Suprapubic skin (tissue), 4 donors: ENCODE data around the gene PKP3.

Experiments
- POLR2A ChIP-seq, 2 donors: fragments of 450-650 bp; IDR thresholded peaks; one replicate each; pipeline ENCODE4 v1.6.1; 2017; ENCODE audit warnings: antibody characterized with exemption in 2 of 2, mild to moderate bottlenecking in 2 of 2, moderate library complexity in 2 of 2
- POLR2AphosphoS5 ChIP-seq, 3 donors: sonication (generic); formaldehyde crosslinking; IDR thresholded peaks; one replicate each; pipeline ENCODE4 v1.6.1; 2017; ENCODE audit warnings: antibody characterized with exemption in 3 of 3
- TF ChIP-seq, protein P1 (sequence below), 2 donors: fragments of 200-600 bp in 1 of 2; fragments of 450-650 bp in 1 of 2; sonication (generic) in 1 of 2; IDR thresholded peaks; one replicate each; pipeline ENCODE4 v1.5.1; 2016 to 2019; ENCODE audit warnings: antibody characterized with exemption in 2 of 2, mild to moderate bottlenecking in 1 of 2, moderate library complexity in 1 of 2

- TF ChIP-seq, protein P1, sequence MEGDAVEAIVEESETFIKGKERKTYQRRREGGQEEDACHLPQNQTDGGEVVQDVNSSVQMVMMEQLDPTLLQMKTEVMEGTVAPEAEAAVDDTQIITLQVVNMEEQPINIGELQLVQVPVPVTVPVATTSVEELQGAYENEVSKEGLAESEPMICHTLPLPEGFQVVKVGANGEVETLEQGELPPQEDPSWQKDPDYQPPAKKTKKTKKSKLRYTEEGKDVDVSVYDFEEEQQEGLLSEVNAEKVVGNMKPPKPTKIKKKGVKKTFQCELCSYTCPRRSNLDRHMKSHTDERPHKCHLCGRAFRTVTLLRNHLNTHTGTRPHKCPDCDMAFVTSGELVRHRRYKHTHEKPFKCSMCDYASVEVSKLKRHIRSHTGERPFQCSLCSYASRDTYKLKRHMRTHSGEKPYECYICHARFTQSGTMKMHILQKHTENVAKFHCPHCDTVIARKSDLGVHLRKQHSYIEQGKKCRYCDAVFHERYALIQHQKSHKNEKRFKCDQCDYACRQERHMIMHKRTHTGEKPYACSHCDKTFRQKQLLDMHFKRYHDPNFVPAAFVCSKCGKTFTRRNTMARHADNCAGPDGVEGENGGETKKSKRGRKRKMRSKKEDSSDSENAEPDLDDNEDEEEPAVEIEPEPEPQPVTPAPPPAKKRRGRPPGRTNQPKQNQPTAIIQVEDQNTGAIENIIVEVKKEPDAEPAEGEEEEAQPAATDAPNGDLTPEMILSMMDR (IDR thresholded peaks at IDR 0.05), result no peak
- no peak for TF ChIP-seq POLR2AphosphoS5 (IDR thresholded peaks at IDR 0.05)
- no peak for TF ChIP-seq POLR2A (IDR thresholded peaks at IDR 0.05)
Measured at GRCh38 chr11:364991-365725, 28.9 kb upstream of the PKP3 start.
